Caco-2 (cell line): Measurements from ENCODE around the gene FBH1. TPM values are rescaled to one million over a fixed set of nuclear protein-coding genes. Genes with fewer than 3 reads are reported as not detected.

Source experiments
- BruUV-seq: library from RNA; stranded (reverse); fragments of 400-500 nt; replicated peaks from 2 replicates; lab custom pipeline; 2021; lab: Mats Ljungman, UMichigan
- CTCF ChIA-PET: fragments of 300-600 bp; sonication (Branson Sonifier 250); formaldehyde crosslinking; loops from one replicate; lab custom pipeline; 2022; ENCODE audit warnings: antibody characterized with exemption; lab: Charles Lee
- POLR2A ChIA-PET: fragments of 300-600 bp; sonication (Branson Sonifier 250); formaldehyde crosslinking; loops from one replicate; lab custom pipeline; 2022; ENCODE audit warnings: antibody characterized with exemption; lab: Charles Lee
- DNase-seq, 2 experiments: peaks; one replicate each; pipeline versions ENCODE4 v3.0.0 to v3.0.0-alpha.2; 2020 to 2022
- H3K27me3 ChIP-seq: replicated peaks from 2 replicates; pipeline ENCODE4 v1.6.0; 2011; ENCODE audit warnings: low read length; ENCODE audit not compliant: control insufficient read depth, insufficient read depth
- H3K36me3 ChIP-seq: 2 replicates; pipeline ENCODE4 v1.5.1; 2011; ENCODE audit warnings: low read length; ENCODE audit not compliant: control insufficient read depth, insufficient read depth
- H3K4me1 ChIP-seq: fragments of 250-450 bp; sonication (Bioruptor Pico); 2 replicates; pipeline ENCODE4 v1.5.1; 2020; ENCODE audit warnings: mild to moderate bottlenecking
- H3K4me3 ChIP-seq: 2 replicates; pipeline ENCODE4 v1.5.1; 2011; ENCODE audit warnings: low read depth, mild to moderate bottlenecking, control low read depth, low read length
- H3K9me3 ChIP-seq: fragments of 250-450 bp; sonication (Bioruptor Pico); 2 replicates; pipeline ENCODE4 v1.5.1; 2020; ENCODE audit warnings: mild to moderate bottlenecking, moderate library complexity
- H3K27ac Mint-ChIP-seq: one replicate; pipeline ENCODE4 v1.8.0; 2022; ENCODE audit warnings: mixed read lengths; ENCODE audit not compliant: unreplicated experiment
- H3K27me3 Mint-ChIP-seq: one replicate; pipeline ENCODE4 v1.8.0; 2022; ENCODE audit warnings: mixed read lengths; ENCODE audit not compliant: insufficient read depth, unreplicated experiment
- H3K36me3 Mint-ChIP-seq: one replicate; pipeline ENCODE4 v1.8.0; 2022; ENCODE audit warnings: mild to moderate bottlenecking, mixed read lengths; ENCODE audit not compliant: insufficient read depth, unreplicated experiment
- H3K4me1 Mint-ChIP-seq: one replicate; pipeline ENCODE4 v1.8.0; 2022; ENCODE audit warnings: low read depth, mixed read lengths; ENCODE audit not compliant: unreplicated experiment
- H3K4me3 Mint-ChIP-seq: one replicate; pipeline ENCODE4 v1.8.0; 2022; ENCODE audit warnings: mild to moderate bottlenecking, moderate library complexity, mixed read lengths; ENCODE audit not compliant: unreplicated experiment
- H3K9me3 Mint-ChIP-seq: one replicate; pipeline ENCODE4 v1.8.0; 2022; ENCODE audit warnings: mixed read lengths; ENCODE audit not compliant: unreplicated experiment
- CTCF ChIP-seq, 2 experiments: fragments of 200-600 bp in 1 of 2; IDR thresholded peaks; 1 replicate in 1 of 2; 2 replicates in 1 of 2; pipeline versions ENCODE4 v1.5.1 to v1.8.0; 2011 to 2022; ENCODE audit warnings: antibody characterized with exemption in 1 of 2, control low read depth in 1 of 2, inconsistent platforms in 1 of 2, low read depth in 1 of 2, low read length in 1 of 2, mild to moderate bottlenecking in 1 of 2, moderate library complexity in 1 of 2; ENCODE audit not compliant: insufficient read depth in 1 of 2, severe bottlenecking in 1 of 2, unreplicated experiment in 1 of 2
- intact Hi-C: fragments of 100-400 bp; cut with micrococcal nuclease; formaldehyde crosslinking; loops from one replicate; pipeline ENCODE4 v1.10.0; 2022; ENCODE audit not compliant: unreplicated experiment
- total RNA-seq: library from RNA; stranded (reverse); gene quantifications from 2 replicates; pipeline ENCODE4 v1.2.3, GENCODE V29; 2022

Gene FBH1
- total RNA-seq, 1 experiment from 2014 or later = 83.3 TPM

- Mint-ChIP-seq H3K36me3 (no peaks in the 10 kb centered on the region), H3K4me3 (no peak overlapping the region), H3K4me1 (no peaks in the 10 kb centered on the region), H3K27ac (no peak overlapping the region), H3K27me3 (no peaks in the 10 kb centered on the region), H3K9me3 (no peaks in the 10 kb centered on the region)
- BruUV-seq = no TSS peak
- no peaks in the 10 kb centered on the region; the same call in 1 of the 2 replicates for H3K27me3 ChIP-seq
- no peak for TF ChIP-seq CTCF (IDR thresholded peaks at IDR 0.05; ENCODE audit: insufficient read depth in 1 of 2, low read depth in 1 of 2, low read length in 1 of 2, severe bottlenecking in 1 of 2, unreplicated experiment in 1 of 2)
- no peak overlapping the region for H3K4me3 ChIP-seq
- peak in 1 of 2 experiments; percentile 17 for DNase-seq
- no peaks in the 10 kb centered on the region for H3K36me3 ChIP-seq
- intact Hi-C loops = no loop called here
- no peaks in the 10 kb centered on the region for H3K4me1 ChIP-seq
- POLR2A ChIA-PET = no interaction called here
- no peaks in the 10 kb centered on the region for H3K9me3 ChIP-seq
- CTCF ChIA-PET = no interaction called here
Measured at GRCh38 chr10:5963071-5963470, 73.0 kb downstream of the FBH1 start.

GRCh38 chr10:5963591-5963990 is 73.5 kb downstream of the FBH1 start:
- Mint-ChIP-seq H3K27ac (no peak overlapping the region), H3K4me1 (no peaks in the 10 kb centered on the region), H3K36me3 (no peaks in the 10 kb centered on the region), H3K27me3 (no peaks in the 10 kb centered on the region), H3K9me3 (no peaks in the 10 kb centered on the region), H3K4me3 (no peak overlapping the region)
- Histone ChIP-seq H3K4me1 (no peaks in the 10 kb centered on the region), H3K9me3 (no peaks in the 10 kb centered on the region), H3K27me3 (no peaks in the 10 kb centered on the region; the same call in 1 of the 2 replicates), H3K36me3 (no peaks in the 10 kb centered on the region), H3K4me3 (no peak overlapping the region)
- TF ChIP-seq CTCF (IDR thresholded peaks at IDR 0.05; ENCODE audit: insufficient read depth in 1 of 2, low read depth in 1 of 2, low read length in 1 of 2, severe bottlenecking in 1 of 2, unreplicated experiment in 1 of 2) = no peak
- POLR2A ChIA-PET = no interaction called here
- intact Hi-C loops = no loop called here
- CTCF ChIA-PET = no interaction called here
- peak in 1 of 2 experiments; percentile 26 for DNase-seq
- BruUV-seq = no TSS peak

GRCh38 chr10:5964736-5965135 is 74.7 kb downstream of the FBH1 start:
- Mint-ChIP-seq H3K27me3 (no peaks in the 10 kb centered on the region), H3K27ac (no peak overlapping the region), H3K36me3 (no peaks in the 10 kb centered on the region), H3K4me1 (no peaks in the 10 kb centered on the region), H3K4me3 (no peak overlapping the region), H3K9me3 (no peaks in the 10 kb centered on the region)
- H3K4me1 ChIP-seq = no peaks in the 10 kb centered on the region
- ChIA-PET CTCF (no interaction called here), POLR2A (no interaction called here)
- no peaks in the 10 kb centered on the region for H3K36me3 ChIP-seq
- no peaks in the 10 kb centered on the region for H3K9me3 ChIP-seq
- BruUV-seq = no TSS peak
- intact Hi-C loops = no loop called here
- DNase-seq = peak in 1 of 2 experiments; percentile 21
- H3K4me3 ChIP-seq = no peak overlapping the region
- H3K27me3 ChIP-seq = no peaks in the 10 kb centered on the region; the same call in 1 of the 2 replicates
- no peak for TF ChIP-seq CTCF (IDR thresholded peaks at IDR 0.05; ENCODE audit: insufficient read depth in 1 of 2, low read depth in 1 of 2, low read length in 1 of 2, severe bottlenecking in 1 of 2, unreplicated experiment in 1 of 2)
